K562 (cell line): ENCODE data around the gene UBAP2.

ENCODE experiments used
- COPS2 ChIP-seq: fragments of 450-650 bp; conservative IDR thresholded peaks from 2 replicates; pipeline ENCODE4 v1.6.1; 2016; ENCODE audit warnings: mild to moderate bottlenecking, moderate library complexity
- EZH2 ChIP-seq: IDR thresholded peaks from 2 replicates; pipeline ENCODE4 v1.6.1; 2012; ENCODE audit warnings: low read depth, mild to moderate bottlenecking, inconsistent platforms, low read length, borderline replicate concordance
- JUNB ChIP-seq: fragments of 450-650 bp; formaldehyde crosslinking; conservative IDR thresholded peaks from 2 replicates; pipeline ENCODE4 v1.4.0; 2020; ENCODE audit warnings: mild to moderate bottlenecking
- PHF8 ChIP-seq: fragments of 200-600 bp; sonication (generic); IDR thresholded peaks from 2 replicates; pipeline ENCODE4 v1.6.1; 2012; ENCODE audit warnings: mixed run types, mild to moderate bottlenecking, inconsistent platforms, low read length, moderate library complexity, borderline replicate concordance
- PRMT5 ChIP-seq: sonication (generic); formaldehyde crosslinking; IDR thresholded peaks from 2 replicates; pipeline ENCODE4 v1.5.0; 2020; ENCODE audit warnings: missing genetic modification reagents
- RFX1 ChIP-seq: fragments of 450-650 bp; IDR thresholded peaks from 2 replicates; pipeline ENCODE4 v1.6.1; 2016; ENCODE audit warnings: mild to moderate bottlenecking, moderate library complexity
- SRSF7 ChIP-seq: fragments of 200-400 bp; formaldehyde crosslinking; optimal IDR thresholded peaks from 2 replicates; pipeline ENCODE3; 2017; ENCODE audit warnings: mild to moderate bottlenecking, low read depth, low read length
- TGIF2 ChIP-seq: sonication (generic); formaldehyde crosslinking; IDR thresholded peaks from 2 replicates; pipeline ENCODE4 v1.8.1; 2022; ENCODE audit warnings: mild to moderate bottlenecking, missing genetic modification reagents, moderate library complexity
- TF ChIP-seq, protein P1 (sequence below): fragments of 250-450 bp; sonication (Bioruptor Pico); IDR thresholded peaks from 2 replicates; pipeline ENCODE4 v1.4.0; 2020; ENCODE audit warnings: borderline replicate concordance
- TF ChIP-seq, protein P2 (sequence below): fragments of 450-650 bp; formaldehyde crosslinking; IDR thresholded peaks from 2 replicates; pipeline ENCODE4 v1.4.0; 2020; ENCODE audit warnings: mild to moderate bottlenecking, moderate library complexity
- TF ChIP-seq, protein P3 (sequence below), 2 experiments: IDR thresholded peaks; 2 replicates each; pipeline ENCODE4 v1.6.1; 2012; ENCODE audit warnings: improper control_type of control experiment in 2 of 2, low read depth in 2 of 2, low read length in 2 of 2, borderline replicate concordance in 1 of 2

DNA sequence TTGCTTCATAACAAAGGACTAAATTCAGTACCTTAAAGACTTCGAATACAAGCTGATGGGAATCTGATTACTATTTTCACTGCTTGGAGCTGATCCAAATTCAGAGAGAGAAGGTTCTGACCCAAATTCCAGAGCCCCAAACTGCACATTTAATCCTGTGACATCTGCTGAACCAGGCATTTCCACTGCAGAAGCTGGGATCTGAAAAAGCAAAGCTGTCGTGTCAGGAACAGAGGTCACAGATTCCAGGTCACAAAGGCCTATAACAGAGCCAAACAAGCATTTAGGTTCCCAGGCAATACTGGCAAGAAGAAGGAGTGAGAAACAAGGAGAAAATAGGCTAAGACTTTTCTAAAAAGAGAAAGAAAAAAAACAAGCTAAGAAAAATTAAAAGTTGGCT is 105.3 kb downstream of the UBAP2 start:
- TF ChIP-seq PHF8 (no peak), COPS2 (no peak), TGIF2 (no peak), SRSF7 (no peak), EZH2 (no peak), JUNB (CRISPR knock-in tag) (no peak), PRMT5 (CRISPR knock-in tag) (no peak), RFX1 (no peak)
- TF ChIP-seq, protein P1, sequence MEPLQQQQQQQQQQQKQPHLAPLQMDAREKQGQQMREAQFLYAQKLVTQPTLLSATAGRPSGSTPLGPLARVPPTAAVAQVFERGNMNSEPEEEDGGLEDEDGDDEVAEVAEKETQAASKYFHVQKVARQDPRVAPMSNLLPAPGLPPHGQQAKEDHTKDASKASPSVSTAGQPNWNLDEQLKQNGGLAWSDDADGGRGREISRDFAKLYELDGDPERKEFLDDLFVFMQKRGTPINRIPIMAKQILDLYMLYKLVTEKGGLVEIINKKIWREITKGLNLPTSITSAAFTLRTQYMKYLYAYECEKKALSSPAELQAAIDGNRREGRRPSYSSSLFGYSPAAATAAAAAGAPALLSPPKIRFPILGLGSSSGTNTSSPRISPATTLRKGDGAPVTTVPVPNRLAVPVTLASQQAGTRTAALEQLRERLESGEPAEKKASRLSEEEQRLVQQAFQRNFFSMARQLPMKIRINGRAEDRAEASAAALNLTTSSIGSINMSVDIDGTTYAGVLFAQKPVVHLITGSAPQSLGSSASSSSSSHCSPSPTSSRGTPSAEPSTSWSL (CRISPR knock-in tag), result no peak
- TF ChIP-seq, protein P2, sequence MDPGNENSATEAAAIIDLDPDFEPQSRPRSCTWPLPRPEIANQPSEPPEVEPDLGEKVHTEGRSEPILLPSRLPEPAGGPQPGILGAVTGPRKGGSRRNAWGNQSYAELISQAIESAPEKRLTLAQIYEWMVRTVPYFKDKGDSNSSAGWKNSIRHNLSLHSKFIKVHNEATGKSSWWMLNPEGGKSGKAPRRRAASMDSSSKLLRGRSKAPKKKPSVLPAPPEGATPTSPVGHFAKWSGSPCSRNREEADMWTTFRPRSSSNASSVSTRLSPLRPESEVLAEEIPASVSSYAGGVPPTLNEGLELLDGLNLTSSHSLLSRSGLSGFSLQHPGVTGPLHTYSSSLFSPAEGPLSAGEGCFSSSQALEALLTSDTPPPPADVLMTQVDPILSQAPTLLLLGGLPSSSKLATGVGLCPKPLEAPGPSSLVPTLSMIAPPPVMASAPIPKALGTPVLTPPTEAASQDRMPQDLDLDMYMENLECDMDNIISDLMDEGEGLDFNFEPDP (CRISPR knock-in tag), result no peak
- TF ChIP-seq, protein P3, sequence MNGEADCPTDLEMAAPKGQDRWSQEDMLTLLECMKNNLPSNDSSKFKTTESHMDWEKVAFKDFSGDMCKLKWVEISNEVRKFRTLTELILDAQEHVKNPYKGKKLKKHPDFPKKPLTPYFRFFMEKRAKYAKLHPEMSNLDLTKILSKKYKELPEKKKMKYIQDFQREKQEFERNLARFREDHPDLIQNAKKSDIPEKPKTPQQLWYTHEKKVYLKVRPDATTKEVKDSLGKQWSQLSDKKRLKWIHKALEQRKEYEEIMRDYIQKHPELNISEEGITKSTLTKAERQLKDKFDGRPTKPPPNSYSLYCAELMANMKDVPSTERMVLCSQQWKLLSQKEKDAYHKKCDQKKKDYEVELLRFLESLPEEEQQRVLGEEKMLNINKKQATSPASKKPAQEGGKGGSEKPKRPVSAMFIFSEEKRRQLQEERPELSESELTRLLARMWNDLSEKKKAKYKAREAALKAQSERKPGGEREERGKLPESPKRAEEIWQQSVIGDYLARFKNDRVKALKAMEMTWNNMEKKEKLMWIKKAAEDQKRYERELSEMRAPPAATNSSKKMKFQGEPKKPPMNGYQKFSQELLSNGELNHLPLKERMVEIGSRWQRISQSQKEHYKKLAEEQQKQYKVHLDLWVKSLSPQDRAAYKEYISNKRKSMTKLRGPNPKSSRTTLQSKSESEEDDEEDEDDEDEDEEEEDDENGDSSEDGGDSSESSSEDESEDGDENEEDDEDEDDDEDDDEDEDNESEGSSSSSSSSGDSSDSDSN (IDR thresholded peaks at IDR 0.05; ENCODE audit: borderline replicate concordance in 1 of 2, low read depth in 2 of 2, low read length in 2 of 2), result no peak
